Fibroblast of pulmonary artery (primary cell): ENCODE results near the gene CHST15.
"Not testable (repeated sequence)": the region's sequence is repeated elsewhere in the genome, so short reads cannot be mapped to it uniquely, and the experiment has no call there.

ENCODE experiments used
- DNase-seq: peaks from one replicate; pipeline ENCODE4 v3.0.0-alpha.2; 2010; ENCODE audit warnings: low read depth
- H3K4me3 ChIP-seq: replicated peaks from 2 replicates; pipeline ENCODE4 v1.5.1; 2011; ENCODE audit warnings: low read depth, mild to moderate bottlenecking, control low read depth, low read length, moderate library complexity
- TF ChIP-seq, protein P1 (sequence below): IDR thresholded peaks from 2 replicates; pipeline ENCODE4 v1.5.1; 2011; ENCODE audit warnings: mild to moderate bottlenecking, control low read depth, low read length, inconsistent platforms; ENCODE audit errors: missing control alignments

Gene CHST15

DNA sequence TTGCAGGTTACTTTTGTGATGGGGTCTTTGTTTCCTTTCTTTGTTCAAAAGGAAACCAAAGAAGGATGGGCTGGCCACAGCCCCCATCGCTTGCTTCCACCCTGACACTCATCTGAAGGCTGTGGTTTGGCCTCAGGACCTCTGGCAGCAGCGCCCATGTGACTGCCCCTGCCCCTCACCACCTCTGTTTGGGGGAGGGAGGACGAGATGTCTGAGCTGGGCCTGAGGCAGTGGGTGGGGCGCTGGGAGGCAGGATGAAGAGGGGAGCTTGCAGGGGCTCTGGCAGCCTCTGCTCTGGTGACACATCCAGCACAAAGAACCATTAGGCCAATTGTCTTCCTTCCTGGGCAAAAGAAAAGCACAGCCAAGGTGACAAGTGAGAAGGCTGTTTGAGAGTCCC lies 15.9 kb upstream of the CHST15 start:
- no peak for DNase-seq
- TF ChIP-seq, protein P1, sequence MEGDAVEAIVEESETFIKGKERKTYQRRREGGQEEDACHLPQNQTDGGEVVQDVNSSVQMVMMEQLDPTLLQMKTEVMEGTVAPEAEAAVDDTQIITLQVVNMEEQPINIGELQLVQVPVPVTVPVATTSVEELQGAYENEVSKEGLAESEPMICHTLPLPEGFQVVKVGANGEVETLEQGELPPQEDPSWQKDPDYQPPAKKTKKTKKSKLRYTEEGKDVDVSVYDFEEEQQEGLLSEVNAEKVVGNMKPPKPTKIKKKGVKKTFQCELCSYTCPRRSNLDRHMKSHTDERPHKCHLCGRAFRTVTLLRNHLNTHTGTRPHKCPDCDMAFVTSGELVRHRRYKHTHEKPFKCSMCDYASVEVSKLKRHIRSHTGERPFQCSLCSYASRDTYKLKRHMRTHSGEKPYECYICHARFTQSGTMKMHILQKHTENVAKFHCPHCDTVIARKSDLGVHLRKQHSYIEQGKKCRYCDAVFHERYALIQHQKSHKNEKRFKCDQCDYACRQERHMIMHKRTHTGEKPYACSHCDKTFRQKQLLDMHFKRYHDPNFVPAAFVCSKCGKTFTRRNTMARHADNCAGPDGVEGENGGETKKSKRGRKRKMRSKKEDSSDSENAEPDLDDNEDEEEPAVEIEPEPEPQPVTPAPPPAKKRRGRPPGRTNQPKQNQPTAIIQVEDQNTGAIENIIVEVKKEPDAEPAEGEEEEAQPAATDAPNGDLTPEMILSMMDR, result no peak
- no peak overlapping the region for H3K4me3 ChIP-seq

DNA sequence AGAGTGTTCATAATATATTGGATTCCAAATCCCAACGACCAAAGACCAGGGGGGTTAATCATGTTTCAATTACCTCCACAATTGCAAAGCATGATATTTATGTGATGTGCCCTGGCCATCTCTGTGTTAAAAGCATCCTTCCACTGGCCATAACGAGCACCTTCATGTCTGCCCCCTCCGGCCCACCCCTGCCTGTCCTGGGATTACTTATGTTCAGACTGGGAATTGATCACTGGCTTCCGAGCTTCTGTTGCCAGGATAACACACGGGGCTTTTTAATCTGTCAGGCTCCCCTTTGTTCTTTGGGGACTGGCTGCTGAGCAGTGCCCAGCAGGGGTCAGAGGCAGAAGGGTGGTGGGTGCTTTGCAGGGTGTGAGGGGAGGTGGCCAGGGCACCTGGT lies 13.7 kb upstream of the CHST15 start:
- TF ChIP-seq, protein P1, result no peak
- no peak for DNase-seq
- H3K4me3 ChIP-seq, result no peak overlapping the region

DNA sequence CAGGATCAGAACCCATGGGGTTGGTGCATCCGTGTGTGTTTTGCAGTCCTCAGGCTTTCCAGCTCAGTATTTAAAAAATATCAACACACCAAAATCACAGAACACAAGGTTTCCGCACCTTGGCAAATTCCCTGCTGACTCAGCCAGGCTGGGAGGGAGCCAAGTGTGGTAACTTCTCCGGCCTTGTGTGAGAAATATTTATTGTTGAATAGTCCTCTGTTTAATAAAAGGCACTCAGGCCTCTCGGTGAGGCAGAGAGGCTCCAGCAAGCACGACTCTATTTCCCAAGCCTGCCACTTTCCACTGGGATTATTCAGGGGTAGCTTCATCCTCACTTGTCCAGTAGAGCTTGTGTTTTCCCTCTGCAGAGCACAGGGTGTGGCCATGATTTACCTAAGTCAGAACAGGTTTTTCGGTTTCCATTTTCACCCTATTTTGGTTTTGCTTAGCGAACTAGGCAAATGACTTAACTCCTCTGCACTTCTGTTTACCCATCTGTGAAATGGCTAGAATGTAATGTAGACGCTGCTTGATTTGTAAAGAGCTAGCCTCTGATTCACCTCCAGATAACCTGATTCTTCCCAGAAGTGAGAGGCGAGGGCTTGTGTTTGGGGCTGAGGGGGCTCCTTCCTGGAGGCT lies 13.0 kb upstream of the CHST15 start:
- H3K4me3 ChIP-seq, result no peak overlapping the region
- peak; percentile 90 for DNase-seq
- TF ChIP-seq, protein P1, result no peak

DNA sequence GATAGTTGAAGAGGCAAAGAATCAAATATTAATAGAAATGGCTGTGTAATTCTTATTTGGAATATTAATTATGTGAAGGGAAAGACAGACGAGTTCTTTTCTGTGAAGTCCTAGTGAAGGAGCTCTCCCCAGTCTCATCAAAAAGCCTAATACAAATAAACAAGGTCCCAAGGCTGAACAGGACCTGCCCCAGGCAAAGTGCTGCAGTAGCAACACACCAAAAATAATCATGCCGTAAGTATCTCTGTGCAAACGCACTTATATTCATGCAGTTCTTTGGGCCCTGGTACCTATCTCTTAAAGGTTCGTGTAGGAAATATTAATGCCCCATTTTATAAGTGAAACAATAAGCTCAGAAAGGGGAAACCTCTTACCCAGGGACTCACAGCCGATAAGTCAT lies 12.2 kb upstream of the CHST15 start:
- no peak for DNase-seq
- no peak overlapping the region for H3K4me3 ChIP-seq
- TF ChIP-seq, protein P1, result no peak

- TF ChIP-seq, protein P1, result no peak
- no peak for DNase-seq
- H3K4me3 ChIP-seq, result no peak overlapping the region
Measured at GRCh38 chr10:124105045-124105444, 11.6 kb upstream of the CHST15 start.

DNA sequence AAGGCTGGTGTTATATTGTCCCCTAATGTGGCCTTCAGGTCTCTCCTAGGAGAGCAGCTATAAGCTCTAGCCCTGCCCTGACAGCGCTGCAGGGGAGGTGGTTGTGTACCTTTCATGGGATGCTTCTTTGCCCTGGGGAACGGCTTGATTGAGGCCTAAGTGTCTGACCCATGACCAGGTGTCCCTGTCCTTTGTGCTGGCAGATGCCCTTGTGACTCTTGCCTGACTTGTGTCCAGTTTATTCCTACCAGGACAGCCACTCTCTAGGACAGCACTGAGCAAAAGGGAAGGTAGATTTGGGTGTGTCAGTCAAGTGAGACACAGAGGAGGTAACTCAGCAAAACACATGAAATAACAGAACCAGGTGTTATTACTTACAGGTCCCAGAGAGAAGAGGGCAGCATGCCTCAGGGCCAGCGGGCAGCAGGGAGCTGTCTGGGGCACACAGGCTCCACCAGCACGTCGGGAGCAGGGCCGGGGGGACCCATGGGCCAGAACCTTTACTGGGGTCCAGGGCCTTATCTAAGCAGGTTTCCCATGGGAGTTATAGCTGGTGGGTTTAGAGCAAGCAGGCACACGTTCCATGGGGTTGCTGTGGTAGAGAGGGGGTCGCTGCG lies 10.7 kb upstream of the CHST15 start:
- DNase-seq, result no peak
- TF ChIP-seq, protein P1, result no peak
- H3K4me3 ChIP-seq, result no peak overlapping the region

GRCh38 chr10:124101351-124101750 lies 8.0 kb upstream of the CHST15 start:
- DNase-seq, result no peak
- no peak overlapping the region for H3K4me3 ChIP-seq
- TF ChIP-seq, protein P1, result no peak

DNA sequence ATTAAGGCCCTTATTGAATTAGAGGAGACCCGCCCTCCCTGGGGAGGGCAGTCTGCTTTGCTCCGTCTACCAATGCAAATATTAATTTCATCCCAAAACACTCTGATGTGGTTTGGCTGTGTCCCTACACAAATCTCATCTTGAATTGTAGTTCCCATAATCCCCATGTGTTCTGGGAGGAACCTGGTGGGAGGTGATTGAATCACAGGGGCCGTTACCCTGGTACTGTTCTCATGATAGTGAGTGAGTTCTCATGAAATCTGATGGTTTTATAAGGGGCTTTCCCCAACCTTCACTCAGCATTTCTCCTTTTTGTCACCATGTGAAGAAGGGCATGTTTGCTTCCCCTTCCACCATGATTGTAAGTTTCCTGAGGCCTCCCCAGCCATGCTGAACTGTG lies 7.3 kb upstream of the CHST15 start:
- H3K4me3 ChIP-seq, DNase-seq: not testable (repeated sequence)
